Psoas muscle (tissue), 8 donors: ENCODE results near the gene TPST2. TPM values are rescaled to one million over a fixed set of nuclear protein-coding genes. Genes with fewer than 3 reads are reported as not detected.

Experiments used
- ATAC-seq, 4 donors: fragments of 200-7000 bp; cut with Tn5 transposase; one replicate each; pipeline ENCODE4 v1.9.1; 2020; ENCODE audit warnings: moderate library complexity in 3 of 4, mild to moderate bottlenecking in 2 of 4
- DNase-seq, 2 donors: peaks; one replicate each; pipeline ENCODE4 v3.0.0-alpha.2; 2020
- H3K27ac ChIP-seq: fragments of 200-600 bp; one replicate; pipeline ENCODE4 v1.8.0; 2022
- H3K27me3 ChIP-seq, 3 donors: fragments of 200-600 bp in 1 of 3; one replicate each; pipeline versions ENCODE4 v1.6.1 to v1.8.0; 2013 to 2022; ENCODE audit warnings: low read length in 2 of 3, mild to moderate bottlenecking in 2 of 3, moderate library complexity in 1 of 3; ENCODE audit not compliant: insufficient read depth in 3 of 3
- H3K36me3 ChIP-seq, 2 donors: fragments of 200-600 bp in 1 of 2; one replicate each; pipeline versions ENCODE4 v1.6.1 to v1.8.0; 2013 to 2022; ENCODE audit warnings: low read depth in 1 of 2, mild to moderate bottlenecking in 1 of 2, moderate library complexity in 1 of 2; ENCODE audit not compliant: insufficient read depth in 1 of 2
- H3K4me1 ChIP-seq: fragments of 200-600 bp; one replicate; pipeline ENCODE4 v1.8.0; 2022
- H3K4me3 ChIP-seq: fragments of 200-600 bp; one replicate; pipeline ENCODE4 v1.8.0; 2022; ENCODE audit warnings: mild to moderate bottlenecking
- H3K9me3 ChIP-seq: fragments of 200-600 bp; one replicate; pipeline ENCODE4 v1.8.0; 2022
- WGBS, 3 donors: extraction: QIAGEN DNeasy Blood & Tissue Kit; methylation state at CpG; one replicate each; pipeline versions ENCODE4 v1.1.6 to v1.1.7; 2013; 5-methylcytosine and 5-hydroxymethylcytosine counted together
- intact Hi-C, 2 donors: fragments of 100-400 bp; cut with DNase I; formaldehyde crosslinking; loops; one replicate each; pipeline versions ENCODE4 v1.11.0 to v1.14.2; 2022
- polyA plus RNA-seq, 3 donors: library from polyadenylated mRNA; stranded (reverse); fragments of 200-250 nt; gene quantifications; one replicate each; pipeline ENCODE4 v1.2.3, GENCODE V29; 2013
- total RNA-seq, 4 donors: library from RNA; stranded (reverse); fragmentation: NEBNext Ultra II Directional in 2 of 4; extraction: Animal tissue kit (Norgen Biotek cat#: 25700) in 2 of 4; gene quantifications; one replicate each; pipeline versions ENCODE4 v1.2.1 to v1.2.4, GENCODE V29; 2021 to 2023
- TF ChIP-seq, protein P1 (sequence below): fragments of 200-600 bp; IDR thresholded peaks from one replicate; pipeline ENCODE4 v1.8.0; 2022; ENCODE audit warnings: antibody characterized with exemption
- donor health status: healthy with polysubstance abuse.
- donor health status: DM: no; HTN: no; CAD: no; lungs with moderate emphysema.
- donor health status: Bipolar disorder and iron deficiency.
- donor health status: healthy.
- donor health status: DM: yes; HTN: yes; CAD: no.
- donor health status: DM: no; HTN: no; CAD: no.
- donor health status: DM: no; HTN: no; CAD: no.
- donor health status: DM: yes; HTN: yes; CAD: no.

TPST2 gene
- total and polyA plus RNA-seq, 7 donors, result 22.1 to 76.4 (median 32.9) TPM

DNA sequence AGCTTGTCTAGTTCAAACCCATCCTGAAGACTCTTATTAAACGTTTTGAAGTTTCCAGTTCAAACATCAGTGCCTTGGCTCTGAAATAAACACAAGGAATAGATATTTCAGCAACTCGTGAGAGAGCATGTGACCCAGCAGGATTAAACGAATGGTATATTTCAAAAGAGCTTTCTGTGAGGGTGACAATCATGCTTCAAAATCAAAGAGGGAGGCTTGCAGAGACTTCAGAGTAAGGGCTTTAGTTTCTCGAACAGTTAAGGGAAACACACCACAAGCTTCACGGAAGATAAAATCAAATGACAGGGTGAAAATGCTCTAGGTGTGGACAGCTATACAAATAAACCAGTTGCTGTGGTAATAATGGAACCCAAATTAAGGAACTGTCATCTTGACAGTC lies 107.8 kb downstream of the TPST2 start:
- Histone ChIP-seq H3K36me3 (peaks cover 9 to 58% of the 10 kb centered on the region in 2 donors), H3K4me3 (peak overlapping the region; percentile 99), H3K4me1 (peaks cover 60% of the 10 kb centered on the region), H3K27me3 (no peaks in the 10 kb centered on the region), H3K27ac (peak overlapping the region; percentile 100), H3K9me3 (no peaks in the 10 kb centered on the region)
- WGBS, 3 donors, result 50 to 70% (median 52%) methylated on average over 5 of the region's 5 CpGs
- DNase-seq, result no peak
- TF ChIP-seq, protein P1, sequence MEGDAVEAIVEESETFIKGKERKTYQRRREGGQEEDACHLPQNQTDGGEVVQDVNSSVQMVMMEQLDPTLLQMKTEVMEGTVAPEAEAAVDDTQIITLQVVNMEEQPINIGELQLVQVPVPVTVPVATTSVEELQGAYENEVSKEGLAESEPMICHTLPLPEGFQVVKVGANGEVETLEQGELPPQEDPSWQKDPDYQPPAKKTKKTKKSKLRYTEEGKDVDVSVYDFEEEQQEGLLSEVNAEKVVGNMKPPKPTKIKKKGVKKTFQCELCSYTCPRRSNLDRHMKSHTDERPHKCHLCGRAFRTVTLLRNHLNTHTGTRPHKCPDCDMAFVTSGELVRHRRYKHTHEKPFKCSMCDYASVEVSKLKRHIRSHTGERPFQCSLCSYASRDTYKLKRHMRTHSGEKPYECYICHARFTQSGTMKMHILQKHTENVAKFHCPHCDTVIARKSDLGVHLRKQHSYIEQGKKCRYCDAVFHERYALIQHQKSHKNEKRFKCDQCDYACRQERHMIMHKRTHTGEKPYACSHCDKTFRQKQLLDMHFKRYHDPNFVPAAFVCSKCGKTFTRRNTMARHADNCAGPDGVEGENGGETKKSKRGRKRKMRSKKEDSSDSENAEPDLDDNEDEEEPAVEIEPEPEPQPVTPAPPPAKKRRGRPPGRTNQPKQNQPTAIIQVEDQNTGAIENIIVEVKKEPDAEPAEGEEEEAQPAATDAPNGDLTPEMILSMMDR, result no peak
- ATAC-seq, result no peak
- intact Hi-C loops, result loop anchor here in 1 of 2 donors (5.0 kb wide), 1 partner anchor 105 kb away; no protein-coding TSS in a partner anchor

GRCh38 chr22:26481694-26482093 lies 108.2 kb downstream of the TPST2 start:
- TF ChIP-seq, protein P1, result no peak
- Histone ChIP-seq H3K9me3 (no peaks in the 10 kb centered on the region), H3K4me1 (peaks cover 60% of the 10 kb centered on the region), H3K4me3 (peak overlapping the region; percentile 99), H3K27me3 (no peaks in the 10 kb centered on the region), H3K27ac (peak overlapping the region; percentile 100), H3K36me3 (peaks cover 12 to 58% of the 10 kb centered on the region in 2 donors)
- intact Hi-C loops, result loop anchor here in 1 of 2 donors (5.0 kb wide), 1 partner anchor 106 kb away; no protein-coding TSS in a partner anchor
- DNase-seq (no peak), ATAC-seq (no peak)
- WGBS, 3 donors, result 74 to 85% (median 77%) methylated on average over 4 of the region's 4 CpGs

GRCh38 chr22:26481112-26481693 lies 108.7 kb downstream of the TPST2 start:
- H3K4me3 ChIP-seq, result peak overlapping the region; percentile 99
- TF ChIP-seq, protein P1, result no peak
- H3K4me1 ChIP-seq, result peaks cover 60% of the 10 kb centered on the region
- no peaks in the 10 kb centered on the region for H3K9me3 ChIP-seq
- H3K36me3 ChIP-seq, result peaks cover 12 to 58% of the 10 kb centered on the region in 2 donors
- H3K27me3 ChIP-seq, result no peaks in the 10 kb centered on the region
- DNase-seq (no peak), ATAC-seq (no peak)
- H3K27ac ChIP-seq, result peak overlapping the region; percentile 100
- 75 to 79% (median 75%) methylated on average over 6 of the region's 6 CpGs for WGBS, 3 donors
- intact Hi-C loops, result loop anchor here in 1 of 2 donors (5.0 kb wide), 1 partner anchor 106 kb away; no protein-coding TSS in a partner anchor

DNA sequence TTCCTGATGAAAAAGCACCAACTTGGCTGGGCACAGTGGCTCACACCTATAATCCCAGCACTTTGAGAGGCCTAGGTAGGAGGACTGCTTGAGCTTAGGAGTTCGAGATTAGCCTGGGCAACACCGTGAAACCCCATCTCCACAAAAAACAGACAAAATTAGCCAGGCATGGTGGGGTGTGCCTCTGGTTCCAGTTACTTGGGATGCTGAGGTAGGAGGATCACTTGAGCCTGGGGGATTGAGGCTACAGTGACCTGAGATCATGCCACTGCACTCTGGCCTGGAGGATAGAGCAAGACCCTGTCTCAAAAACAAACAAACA lies 109.4 kb downstream of the TPST2 start:
- TF ChIP-seq, protein P1, result no peak
- DNase-seq, result no peak
- WGBS, 3 donors, result 67 to 78% (median 75%) methylated on average over 2 of the region's 2 CpGs
- H3K4me3 ChIP-seq, result peak overlapping the region; percentile 99
- H3K4me1 ChIP-seq, result peaks cover 55% of the 10 kb centered on the region
- H3K36me3 ChIP-seq, result peaks cover 8 to 58% of the 10 kb centered on the region in 2 donors
- H3K9me3 ChIP-seq, result no peaks in the 10 kb centered on the region
- intact Hi-C loops, result loop anchor here in 1 of 2 donors (5.0 kb wide), 1 partner anchor 107 kb away; no protein-coding TSS in a partner anchor
- no peak for ATAC-seq
- no peaks in the 10 kb centered on the region for H3K27me3 ChIP-seq
- peak overlapping the region; percentile 63 for H3K27ac ChIP-seq
